Endothelial cell of umbilical vein (primary cell): Measurements from ENCODE around the gene GRK6. TPM values are rescaled to one million over a fixed set of nuclear protein-coding genes. Genes with fewer than 3 reads are reported as not detected.

ENCODE experiments used
- BruUV-seq: library from RNA; stranded (reverse); fragments of 400-500 nt; replicated peaks from 2 replicates; lab custom pipeline; 2021; lab: Mats Ljungman, UMichigan
- CTCF ChIA-PET: fragments of 300-600, 350-600 bp; sonication (Branson Sonifier 250); formaldehyde crosslinking; loops from one replicate; lab custom pipeline; 2021; ENCODE audit warnings: antibody characterized with exemption, inconsistent platforms; lab: Charles Lee
- POLR2A ChIA-PET: fragments of 300-600, 350-600 bp; sonication (Branson Sonifier 250); formaldehyde crosslinking; loops from one replicate; lab custom pipeline; 2021; ENCODE audit warnings: antibody characterized with exemption, inconsistent platforms; lab: Charles Lee
- DNase-seq: peaks from one replicate; pipeline ENCODE4 v3.0.0-alpha.2; 2011; ENCODE audit warnings: low read depth, low spot score
- FAIRE-seq: peaks from 2 replicates; lab custom pipeline; 2011; peaks lifted over from hg19 to GRCh38; lab: Jason Lieb, UNC
- H2AFZ ChIP-seq: 2 replicates; pipeline ENCODE4 v1.6.0; 2012; ENCODE audit warnings: low read depth, low read length, control low read depth, inconsistent platforms
- H3K27ac ChIP-seq: 2 replicates; pipeline ENCODE4 v1.5.1; 2011; ENCODE audit warnings: low read depth, mild to moderate bottlenecking, control low read depth, low read length, moderate library complexity; ENCODE audit not compliant: insufficient read depth
- H3K27me3 ChIP-seq, 2 experiments: 2 replicates each; pipeline versions ENCODE4 v1.6.0 to v1.6.1; 2011; ENCODE audit warnings: low read length in 2 of 2, mixed read lengths in 1 of 2; ENCODE audit not compliant: control insufficient read depth in 2 of 2, insufficient read depth in 2 of 2
- H3K36me3 ChIP-seq, 2 experiments: 2 replicates in 1 of 2; 3 replicates in 1 of 2; pipeline ENCODE4 v1.5.1; 2011; ENCODE audit warnings: low read length in 2 of 2, mild to moderate bottlenecking in 1 of 2, moderate library complexity in 1 of 2; ENCODE audit not compliant: control insufficient read depth in 2 of 2, insufficient read depth in 2 of 2; ENCODE audit errors: extremely low read depth in 1 of 2
- H3K4me1 ChIP-seq: 3 replicates; pipeline ENCODE4 v1.5.1; 2011; ENCODE audit warnings: mild to moderate bottlenecking, low read length; ENCODE audit not compliant: control insufficient read depth, insufficient read depth; ENCODE audit errors: extremely low read depth
- H3K4me2 ChIP-seq: 2 replicates; pipeline ENCODE4 v1.6.1; 2011; ENCODE audit warnings: low read length, control low read depth, mixed read lengths; ENCODE audit not compliant: insufficient read depth
- H3K4me3 ChIP-seq, 3 experiments: fragments of 200-600 bp in 1 of 3; sonication (generic), shearing (Covaris generic) in 1 of 3; replicated peaks in 1 of 3; 2 replicates each; pipeline ENCODE4 v1.5.1; 2011 to 2016; ENCODE audit warnings: control low read depth in 3 of 3, low read length in 3 of 3, mild to moderate bottlenecking in 2 of 3, inconsistent platforms in 1 of 3, low read depth in 1 of 3, moderate library complexity in 1 of 3; ENCODE audit not compliant: insufficient read depth in 1 of 3
- H3K79me2 ChIP-seq: 2 replicates; pipeline ENCODE4 v1.6.0; 2012; ENCODE audit warnings: low read length, inconsistent platforms; ENCODE audit not compliant: control insufficient read depth, insufficient read depth
- H3K9ac ChIP-seq: replicated peaks from 2 replicates; pipeline ENCODE3; 2011; ENCODE audit warnings: low read length, control low read depth; ENCODE audit not compliant: insufficient read depth; ENCODE audit errors: extremely low read depth
- H3K9me1 ChIP-seq: replicated peaks from 3 replicates; pipeline ENCODE4 v1.6.0; 2011; ENCODE audit warnings: mild to moderate bottlenecking, low read length; ENCODE audit not compliant: control insufficient read depth, insufficient read depth; ENCODE audit errors: extremely low read depth
- H3K9me3 ChIP-seq: replicated peaks from 2 replicates; pipeline ENCODE4 v1.5.1; 2012; ENCODE audit warnings: low read length, inconsistent platforms; ENCODE audit not compliant: control insufficient read depth, insufficient read depth
- H4K20me1 ChIP-seq: replicated peaks from 2 replicates; pipeline ENCODE3; 2011; ENCODE audit warnings: mild to moderate bottlenecking, low read length; ENCODE audit not compliant: control insufficient read depth, insufficient read depth; ENCODE audit errors: extremely low read depth
- EZH2 ChIP-seq: IDR thresholded peaks from 2 replicates; pipeline ENCODE4 v1.6.1; 2012; ENCODE audit warnings: borderline replicate concordance, low read depth, mild to moderate bottlenecking, moderate library complexity, low read length, inconsistent platforms; ENCODE audit not compliant: severe bottlenecking
- FOS ChIP-seq: IDR thresholded peaks from 2 replicates; pipeline ENCODE4 v1.6.1; 2011; ENCODE audit warnings: mild to moderate bottlenecking, low read length, moderate library complexity, borderline replicate concordance; ENCODE audit not compliant: insufficient read depth
- GATA2 ChIP-seq: IDR thresholded peaks from 2 replicates; pipeline ENCODE4 v1.7.0; 2011; ENCODE audit warnings: low read depth, mild to moderate bottlenecking, moderate library complexity, mixed read lengths, low read length; ENCODE audit not compliant: insufficient read length, insufficient read depth
- JUN ChIP-seq: IDR thresholded peaks from 2 replicates; pipeline ENCODE4 v1.6.1; 2011; ENCODE audit warnings: borderline replicate concordance, low read depth; ENCODE audit not compliant: insufficient read length, insufficient read depth
- MYC ChIP-seq: IDR thresholded peaks from one replicate; pipeline ENCODE4 v1.6.1; 2011; ENCODE audit warnings: mild to moderate bottlenecking, low read depth, low read length
- POLR2A ChIP-seq: IDR thresholded peaks from 2 replicates; pipeline ENCODE4 v1.6.1; 2012; ENCODE audit warnings: low read depth, mild to moderate bottlenecking, control low read depth, low read length
- POLR2AphosphoS5 ChIP-seq: IDR thresholded peaks from 2 replicates; pipeline ENCODE4 v1.6.1; 2012; ENCODE audit warnings: low read depth, mild to moderate bottlenecking, control low read depth, low read length, moderate library complexity; ENCODE audit not compliant: insufficient read depth
- dilution Hi-C: fragments of 300-500 bp; cut with MboI; formaldehyde crosslinking; loops from one replicate; pipeline ENCODE4 v1.15.0; 2019; ENCODE audit warnings: low sequenced_read_pairs; ENCODE audit not compliant: extremely low pct_ligation_motif_present
- intact Hi-C: fragments of 100-400 bp; cut with micrococcal nuclease; formaldehyde crosslinking; loops from one replicate; pipeline ENCODE4 v1.10.0; 2022
- polyA plus RNA-seq, 4 experiments: library from polyadenylated mRNA; depleted of rRNA in 3 of 4; stranded (reverse) in 3 of 4; unstranded in 1 of 4; fragments of >200 nt; gene quantifications; 2 replicates each; pipeline versions ENCODE4 v1.2.1 to v1.2.3, GENCODE V29; 2011 to 2012; ENCODE audit warnings: missing spikeins in 1 of 4
- total RNA-seq: library from RNA; stranded (reverse); gene quantifications from 2 replicates; pipeline ENCODE4 v1.2.3, GENCODE V29; 2021
- TF ChIP-seq, protein P1 (sequence below): IDR thresholded peaks from 2 replicates; pipeline ENCODE4 v1.6.1; 2011; ENCODE audit not compliant: insufficient read depth, insufficient read length
- TF ChIP-seq, protein P2 (sequence below), 2 donors: IDR thresholded peaks; 1 replicate in 1 of 2; 2 replicates in 1 of 2; pipeline ENCODE4 v1.5.1; 2011; ENCODE audit warnings: low read length in 2 of 2, mild to moderate bottlenecking in 2 of 2, moderate library complexity in 2 of 2, control low read depth in 1 of 2, inconsistent platforms in 1 of 2, low read depth in 1 of 2; ENCODE audit not compliant: insufficient read depth in 1 of 2; ENCODE audit errors: extremely low read depth in 1 of 2

Gene GRK6
- total and polyA plus RNA-seq, 2 donors (not counting 3 experiments of a cell fraction or from before 2014, with no cell fraction given): 28.9 to 36.4 TPM

GRCh38 chr5:177405805-177406204, 20.7 kb upstream of the GRK6 start:
- H3K36me3 ChIP-seq: no peaks in the 10 kb centered on the region
- H3K4me1 ChIP-seq: peaks cover 23% of the 10 kb centered on the region
- ChIA-PET POLR2A (no interaction called here), CTCF (interaction anchor here (4.5 to 7.1 kb wide), 3 partner anchors 17 to 44 kb away, joined by 43 to 288 read pairs (median 138); partner anchors contain the start of genes GRK6 and PRR7)
- FAIRE-seq: no peak
- DNase-seq: no peak
- H3K79me2 ChIP-seq: no peaks in the 10 kb centered on the region
- TF ChIP-seq POLR2A (no peak), GATA2 (no peak), MYC (no peak), JUN (no peak), EZH2 (no peak), FOS (no peak), POLR2AphosphoS5 (no peak)
- TF ChIP-seq, protein P1, sequence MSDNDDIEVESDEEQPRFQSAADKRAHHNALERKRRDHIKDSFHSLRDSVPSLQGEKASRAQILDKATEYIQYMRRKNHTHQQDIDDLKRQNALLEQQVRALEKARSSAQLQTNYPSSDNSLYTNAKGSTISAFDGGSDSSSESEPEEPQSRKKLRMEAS: no peak
- TF ChIP-seq, protein P2, sequence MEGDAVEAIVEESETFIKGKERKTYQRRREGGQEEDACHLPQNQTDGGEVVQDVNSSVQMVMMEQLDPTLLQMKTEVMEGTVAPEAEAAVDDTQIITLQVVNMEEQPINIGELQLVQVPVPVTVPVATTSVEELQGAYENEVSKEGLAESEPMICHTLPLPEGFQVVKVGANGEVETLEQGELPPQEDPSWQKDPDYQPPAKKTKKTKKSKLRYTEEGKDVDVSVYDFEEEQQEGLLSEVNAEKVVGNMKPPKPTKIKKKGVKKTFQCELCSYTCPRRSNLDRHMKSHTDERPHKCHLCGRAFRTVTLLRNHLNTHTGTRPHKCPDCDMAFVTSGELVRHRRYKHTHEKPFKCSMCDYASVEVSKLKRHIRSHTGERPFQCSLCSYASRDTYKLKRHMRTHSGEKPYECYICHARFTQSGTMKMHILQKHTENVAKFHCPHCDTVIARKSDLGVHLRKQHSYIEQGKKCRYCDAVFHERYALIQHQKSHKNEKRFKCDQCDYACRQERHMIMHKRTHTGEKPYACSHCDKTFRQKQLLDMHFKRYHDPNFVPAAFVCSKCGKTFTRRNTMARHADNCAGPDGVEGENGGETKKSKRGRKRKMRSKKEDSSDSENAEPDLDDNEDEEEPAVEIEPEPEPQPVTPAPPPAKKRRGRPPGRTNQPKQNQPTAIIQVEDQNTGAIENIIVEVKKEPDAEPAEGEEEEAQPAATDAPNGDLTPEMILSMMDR (IDR thresholded peaks at IDR 0.05; ENCODE audit: extremely low read depth in 1 of 2, insufficient read depth in 1 of 2, low read depth in 1 of 2, low read length in 2 of 2): no peak
- dilution Hi-C loops (no loop called here), intact Hi-C loops (loop anchor here (2.0 kb wide), 1 partner anchor 89 kb away; no protein-coding TSS in a partner anchor)
- H3K9ac ChIP-seq: no peak overlapping the region
- peaks cover 25% of the 10 kb centered on the region in 2 experiments for H3K27me3 ChIP-seq
- H3K9me1 ChIP-seq: no peaks in the 10 kb centered on the region
- H4K20me1 ChIP-seq: no peaks in the 10 kb centered on the region
- no TSS peak for BruUV-seq
- no peaks in the 10 kb centered on the region for H3K9me3 ChIP-seq
- no peak overlapping the region for H2AFZ ChIP-seq
- no peak overlapping the region for H3K27ac ChIP-seq
- no peak overlapping the region for H3K4me2 ChIP-seq
- H3K4me3 ChIP-seq: no peak overlapping the region
